ENCODE results near the gene PRR19. TPM values are rescaled to one million over a fixed set of nuclear protein-coding genes. Genes with fewer than 3 reads are reported as not detected.
A peak's percentile ranks its signal among the peaks of the same experiment; 100 is the strongest.
"Not testable (repeated sequence)": the region's sequence is repeated elsewhere in the genome, so short reads cannot be mapped to it uniquely, and the experiment has no call there.

PRR19 gene
- under 1 TPM; 0.12 to 0.16 TPM for total RNA-seq
- long read RNA-seq = 0 reads

GRCh38 chr19:42301646-42302203 is at the start of gene PRR19:
TSS of gene PRR19 (plus strand) at chr19:42302132. CDS start at chr19:42309585, 7,453 bp downstream.
- DNase-seq = no peak
- peak; percentile 7 to 24 for ATAC-seq
- intact Hi-C loops (cut with DNase I) = no loop called here

- DNase-seq (peak; percentile 66), ATAC-seq (peak in 1 of 2 donors; percentile 6)
- intact Hi-C loops (cut with DNase I) = no loop called here
Measured at GRCh38 chr19:42252365-42253244, 49.3 kb upstream of the PRR19 start.

DNA sequence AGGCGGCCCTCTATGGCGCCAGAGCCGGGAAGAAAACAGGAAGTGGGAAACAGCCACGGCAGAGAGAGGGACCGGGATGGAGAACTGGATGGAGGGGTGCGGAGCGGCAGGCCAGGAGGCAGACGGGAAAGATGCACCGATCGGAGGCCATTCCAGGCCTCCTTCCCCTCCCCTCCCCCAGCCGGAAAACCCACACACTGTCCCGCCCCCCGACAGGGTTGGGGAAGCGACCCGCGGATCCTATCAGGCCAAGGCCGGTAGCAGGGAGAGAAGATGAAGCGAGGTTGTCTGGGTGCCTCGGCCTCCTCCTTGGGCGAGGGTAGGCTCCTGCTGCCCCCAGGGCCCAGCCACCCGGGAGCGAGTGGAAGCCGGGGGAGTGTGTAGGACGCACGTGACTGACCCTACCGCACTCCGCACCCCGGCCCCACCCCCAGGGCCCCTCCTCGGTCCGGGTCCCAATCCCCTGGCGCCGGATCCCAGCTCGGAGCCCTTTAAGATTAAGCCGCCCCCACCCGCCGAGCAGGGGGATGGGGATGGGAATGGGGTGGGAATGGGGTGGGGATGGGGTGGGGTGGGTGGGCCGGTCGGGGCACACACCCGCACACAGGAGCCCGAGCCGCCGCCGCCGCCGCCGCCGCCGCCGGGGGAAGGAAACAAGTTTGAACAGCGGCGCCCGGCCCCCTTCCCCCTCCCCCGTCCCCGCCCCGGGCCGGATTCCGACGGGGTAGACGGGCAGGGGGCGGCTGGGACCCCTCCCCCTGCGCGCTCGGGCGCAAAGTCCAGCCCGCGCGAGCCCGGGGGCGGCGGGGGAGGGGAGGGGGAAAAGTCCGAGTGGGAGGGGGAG is 48.5 kb upstream of the PRR19 start:
- intact Hi-C loops (cut with DNase I) = no loop called here
- DNase-seq = peak; percentile 72
- ATAC-seq = peak; percentile 9

- peak; percentile 26 to 39 for ATAC-seq
- intact Hi-C loops (cut with DNase I) = no loop called here
- DNase-seq = peak; percentile 76
Measured at GRCh38 chr19:42254089-42254849, 47.7 kb upstream of the PRR19 start.

DNA sequence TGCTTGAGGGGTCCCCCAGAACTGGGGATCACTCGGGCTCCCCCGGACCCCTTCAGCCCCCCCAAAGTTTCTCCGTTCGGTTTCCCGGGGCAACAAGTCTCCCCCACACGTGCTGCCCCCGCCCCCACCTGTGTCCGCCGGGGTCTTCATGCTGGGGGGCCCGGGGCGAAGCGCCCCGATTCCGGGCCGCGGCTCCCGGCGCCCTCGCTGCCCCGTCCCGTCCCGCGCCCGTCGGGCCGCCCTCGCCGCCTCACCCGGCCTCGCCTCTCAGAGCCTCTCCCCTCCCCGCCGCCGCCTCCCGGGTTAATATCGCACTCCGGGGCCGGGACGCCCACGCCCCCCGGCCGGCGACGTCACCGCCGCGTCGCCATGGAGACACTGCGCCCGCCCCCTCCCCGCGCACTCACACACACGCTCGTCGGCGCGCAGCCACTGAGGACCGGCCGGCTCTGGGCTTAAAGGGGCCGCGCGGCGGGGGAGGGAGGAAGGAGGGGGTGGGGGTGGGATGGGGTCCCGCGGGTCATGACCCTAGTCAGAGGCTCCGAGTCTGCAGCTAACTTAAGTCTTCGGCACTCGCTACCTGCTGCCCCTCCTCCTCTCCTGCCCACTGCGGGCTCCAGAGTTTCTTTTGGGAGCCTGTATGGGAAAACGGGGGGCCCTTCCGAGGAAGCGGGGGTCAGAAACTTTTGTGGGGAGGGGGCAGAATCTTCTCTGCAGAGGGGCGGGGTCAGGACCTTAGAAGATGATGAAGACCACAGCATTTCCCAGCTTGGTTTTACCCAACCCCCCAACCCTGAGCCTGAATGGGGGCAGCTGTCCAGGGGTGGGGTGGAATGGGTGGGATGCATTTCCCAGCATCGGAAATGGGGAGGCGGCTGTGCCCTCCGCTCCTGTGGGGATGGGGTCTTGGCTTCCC is 46.8 kb upstream of the PRR19 start, which contains the start of gene ERF:
TSS of gene ERF (minus strand) at position 279 of the 916 bp plus-strand sequence. CDS start at position 150, 129 bp downstream.
- peak; percentile 82 to 89 for ATAC-seq

GRCh38 chr19:42255766-42256745 is 45.9 kb upstream of the PRR19 start:
- ATAC-seq (peak; percentile 4 to 6), DNase-seq (peak; percentile 71)
- intact Hi-C loops (cut with DNase I) = no loop called here

More for the DNA sequence above, 46.8 kb upstream of the PRR19 start, which contains the start of gene ERF:
- DNase-seq = peak; percentile 95
- intact Hi-C loops (cut with DNase I) = no loop called here

DNA sequence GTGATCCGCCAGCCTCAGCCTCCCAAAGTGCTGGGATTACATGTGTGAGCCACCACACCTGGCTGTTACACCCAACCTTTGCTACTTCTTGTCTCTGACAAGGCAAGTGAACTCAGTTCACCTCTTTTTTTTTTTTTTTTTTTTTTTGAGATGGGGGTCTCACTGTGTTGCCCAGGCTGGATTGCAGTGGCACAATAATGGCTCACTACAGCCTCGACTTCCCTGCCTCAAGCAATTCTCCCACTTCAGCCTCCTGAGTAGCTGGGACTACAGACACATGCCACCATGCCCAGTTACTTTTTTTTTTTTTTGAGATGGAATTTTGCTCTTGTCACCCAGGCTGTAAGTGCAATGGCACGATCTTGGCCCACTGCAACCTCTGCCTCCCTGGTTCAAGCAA is 44.1 kb upstream of the PRR19 start:
- ATAC-seq; DNase-seq; intact Hi-C loops (cut with DNase I): not testable (repeated sequence)

DNA sequence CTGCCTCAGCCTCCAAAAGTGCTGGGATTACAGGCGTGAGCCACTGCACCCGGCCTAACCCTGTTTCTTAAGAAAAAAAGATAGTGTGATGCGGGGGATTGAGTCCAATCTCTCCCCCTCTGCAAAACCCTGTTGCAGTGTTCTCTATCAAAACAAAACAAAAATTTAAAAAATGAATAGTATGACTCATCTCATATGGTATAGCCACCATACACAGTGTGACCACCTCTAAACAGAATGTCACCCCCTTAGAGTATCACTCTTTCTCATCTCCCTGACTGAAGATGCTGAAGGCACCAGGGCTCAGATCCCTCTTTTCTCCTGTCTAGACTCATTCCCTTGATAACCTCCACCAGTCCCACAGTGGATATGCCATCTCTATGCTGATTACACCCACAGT is 40.2 kb upstream of the PRR19 start:
- intact Hi-C loops (cut with DNase I) = no loop called here
- ATAC-seq (no peak), DNase-seq (no peak)

GRCh38 chr19:42266105-42266504 is 35.8 kb upstream of the PRR19 start:
- DNase-seq; intact Hi-C loops (cut with DNase I); ATAC-seq: not testable (repeated sequence)

- DNase-seq; intact Hi-C loops (cut with DNase I); ATAC-seq: not testable (repeated sequence)
Measured at GRCh38 chr19:42266928-42267603, 34.9 kb upstream of the PRR19 start.

DNA sequence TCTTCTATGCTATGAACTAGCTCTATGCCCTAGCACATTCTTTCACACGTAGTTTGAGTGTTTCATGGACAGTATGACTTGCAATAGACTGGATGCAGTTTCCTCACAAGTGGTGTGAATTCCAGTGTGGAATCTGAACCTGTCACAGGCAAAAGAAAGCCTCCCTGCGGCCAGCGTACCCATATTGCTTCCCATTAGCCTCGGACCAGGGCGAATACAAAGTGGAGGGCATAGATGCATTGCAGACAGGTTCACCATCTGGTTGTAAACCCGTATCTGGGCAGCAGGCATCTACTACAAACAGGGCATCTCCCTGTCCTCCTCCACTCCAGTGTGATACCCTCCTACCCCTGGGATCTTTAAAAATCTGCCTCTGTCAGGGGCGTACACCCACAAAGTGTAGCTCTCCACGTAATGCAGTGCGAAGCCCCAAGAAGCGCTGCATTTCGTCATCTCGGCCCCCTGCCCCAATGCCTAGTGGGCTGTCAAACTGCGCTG is 34.2 kb upstream of the PRR19 start:
- intact Hi-C loops (cut with DNase I) = no loop called here
- ATAC-seq (no peak), DNase-seq (no peak)

DNA sequence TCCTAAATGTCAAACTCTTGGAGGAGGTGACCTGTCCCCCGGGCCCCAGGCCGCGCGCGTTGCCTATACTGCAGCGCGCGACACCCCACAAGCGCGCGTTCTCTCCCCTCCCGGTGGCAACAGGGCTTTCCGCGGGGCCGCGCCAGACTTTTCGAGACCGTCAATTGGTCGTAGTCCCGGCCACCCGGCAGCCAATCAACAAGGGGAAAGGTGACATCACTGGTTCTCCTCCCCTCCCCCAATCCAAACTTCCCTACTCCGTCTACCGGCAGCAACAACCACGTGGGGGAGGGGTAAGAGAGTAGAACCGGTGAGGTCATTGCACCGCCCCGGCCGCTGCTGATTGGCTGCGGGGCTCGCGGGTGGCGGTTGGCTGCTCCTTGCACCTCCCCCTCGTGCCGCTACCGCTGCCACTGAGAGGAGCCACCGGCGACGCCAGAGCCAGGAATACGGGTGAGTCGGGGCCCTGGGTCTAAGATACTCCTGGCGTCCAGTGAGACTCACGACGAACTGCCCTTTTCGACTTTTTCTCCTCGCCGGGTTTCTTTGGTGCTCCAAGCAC is 33.7 kb upstream of the PRR19 start:
- intact Hi-C loops (cut with DNase I) = no loop called here
- ATAC-seq (peak; percentile 81 to 86), DNase-seq (peak; percentile 99)

GRCh38 chr19:42268704-42269477 is 33.0 kb upstream of the PRR19 start, which contains the start of gene CIC:
TSS of gene CIC (plus strand) at chr19:42269252. CDS start at chr19:42271784, 2,532 bp downstream.
- DNase-seq (peak; percentile 100), ATAC-seq (peak; percentile 85 to 92)
- intact Hi-C loops (cut with DNase I) = no loop called here
